HUDEP-2 (cell line): Measurements from ENCODE around the gene DAP.

Experiments used
- DNase-seq, 76 experiments: peaks; one replicate each; lab custom pipeline; 2025; ENCODE audit not compliant: unreplicated experiment in 76 of 76; lab: John Stamatoyannopoulos, UW

The DAP gene

GRCh38 chr5:10761933-10762775, 1.1 kb upstream of the DAP start:
- peak in 2 of 76 experiments; percentile 2 to 23 for DNase-seq

- peak in 10 of 76 experiments; percentile 35 to 56 (median 46) for DNase-seq
Observed at GRCh38 chr5:10760921-10761184, 181 bp downstream of the DAP start.

GRCh38 chr5:10760096-10760920, 726 bp downstream of the DAP start:
- DNase-seq: peak in 69 of 76 experiments; percentile 5 to 80 (median 41)

- no peak for DNase-seq
Observed at GRCh38 chr5:10759111-10759510, 1.9 kb downstream of the DAP start.

- DNase-seq: no peak
Observed at GRCh38 chr5:10757922-10758555, 3.0 kb downstream of the DAP start.

GRCh38 chr5:10757043-10757442, 4.0 kb downstream of the DAP start:
- no peak for DNase-seq

- no peak for DNase-seq
Observed at GRCh38 chr5:10756549-10756948, 4.5 kb downstream of the DAP start.

GRCh38 chr5:10753178-10753577, 7.9 kb downstream of the DAP start:
- no peak for DNase-seq

- DNase-seq: no peak
Observed at GRCh38 chr5:10752451-10752850, 8.6 kb downstream of the DAP start.

- no peak for DNase-seq
Observed at GRCh38 chr5:10750909-10751308, 10.1 kb downstream of the DAP start.

GRCh38 chr5:10747678-10748622, 13.1 kb downstream of the DAP start:
- DNase-seq: no peak

GRCh38 chr5:10746711-10747110, 14.3 kb downstream of the DAP start:
- peak in 2 of 76 experiments; percentile 13 to 15 for DNase-seq

GRCh38 chr5:10745133-10745532, 15.9 kb downstream of the DAP start:
- DNase-seq: no peak

- DNase-seq: no peak
Observed at GRCh38 chr5:10744681-10745080, 16.4 kb downstream of the DAP start.

GRCh38 chr5:10743951-10744350, 17.1 kb downstream of the DAP start:
- no peak for DNase-seq

- DNase-seq: no peak
Observed at GRCh38 chr5:10743526-10743925, 17.5 kb downstream of the DAP start.

GRCh38 chr5:10741661-10742060, 19.4 kb downstream of the DAP start:
- no peak for DNase-seq

GRCh38 chr5:10740384-10740783, 20.6 kb downstream of the DAP start:
- DNase-seq: no peak

GRCh38 chr5:10737880-10738279, 23.2 kb downstream of the DAP start:
- no peak for DNase-seq

GRCh38 chr5:10736808-10737207, 24.2 kb downstream of the DAP start:
- DNase-seq: no peak
